ENCODE measurements around the gene ARL17B.
"Not testable (repeated sequence)": the region's sequence is repeated elsewhere in the genome, so short reads cannot be mapped to it uniquely, and the experiment has no call there.

The ARL17B gene

GRCh38 chr17:46361755-46362154 lies at the start of gene ARL17B:
TSS of gene ARL17B (minus strand) at chr17:46361766. CDS start at chr17:46358397, 3,369 bp downstream.
- not testable (repeated sequence) for DNase-seq

- DNase-seq = not testable (repeated sequence)
Measured at GRCh38 chr17:46409864-46410263, 48.3 kb upstream of the ARL17B start.

- DNase-seq = not testable (repeated sequence)
Measured at GRCh38 chr17:46407155-46407554, 45.6 kb upstream of the ARL17B start.

- not testable (repeated sequence) for DNase-seq
Measured at GRCh38 chr17:46401033-46401787, 39.6 kb upstream of the ARL17B start.

- not testable (repeated sequence) for DNase-seq
Measured at GRCh38 chr17:46400543-46400942, 39.0 kb upstream of the ARL17B start.

- DNase-seq = not testable (repeated sequence)
Measured at GRCh38 chr17:46399993-46400392, 38.4 kb upstream of the ARL17B start.

- DNase-seq = not testable (repeated sequence)
Measured at GRCh38 chr17:46396292-46396691, 34.7 kb upstream of the ARL17B start.

GRCh38 chr17:46393702-46394101 lies 32.1 kb upstream of the ARL17B start:
- not testable (repeated sequence) for DNase-seq

GRCh38 chr17:46385491-46385890 lies 23.9 kb upstream of the ARL17B start:
- DNase-seq = not testable (repeated sequence)

GRCh38 chr17:46383118-46383517 lies 21.6 kb upstream of the ARL17B start:
- not testable (repeated sequence) for DNase-seq

- DNase-seq = not testable (repeated sequence)
Measured at GRCh38 chr17:46373418-46373817, 11.9 kb upstream of the ARL17B start.

- DNase-seq = not testable (repeated sequence)
Measured at GRCh38 chr17:46372236-46373229, 11.0 kb upstream of the ARL17B start.

GRCh38 chr17:46367520-46367919 lies 6.0 kb upstream of the ARL17B start:
- not testable (repeated sequence) for DNase-seq

- not testable (repeated sequence) for DNase-seq
Measured at GRCh38 chr17:46361145-46361735, 326 bp downstream of the ARL17B start.

GRCh38 chr17:46353856-46354255 lies 7.7 kb downstream of the ARL17B start:
- DNase-seq = not testable (repeated sequence)

GRCh38 chr17:46349060-46349459 lies 12.5 kb downstream of the ARL17B start:
- DNase-seq = not testable (repeated sequence)

- not testable (repeated sequence) for DNase-seq
Measured at GRCh38 chr17:46348345-46348744, 13.2 kb downstream of the ARL17B start.

- not testable (repeated sequence) for DNase-seq
Measured at GRCh38 chr17:46342131-46342530, 19.4 kb downstream of the ARL17B start.

GRCh38 chr17:46341220-46341619 lies 20.3 kb downstream of the ARL17B start:
- not testable (repeated sequence) for DNase-seq

- DNase-seq = not testable (repeated sequence)
Measured at GRCh38 chr17:46294831-46295230, 66.7 kb downstream of the ARL17B start, which contains the start of gene LRRC37A. TSS of gene LRRC37A (plus strand) at chr17:46295131. CDS start at chr17:46295134, 3 bp downstream.

GRCh38 chr17:46291618-46292017 lies 69.9 kb downstream of the ARL17B start:
- not testable (repeated sequence) for DNase-seq

GRCh38 chr17:46290906-46291546 lies 70.5 kb downstream of the ARL17B start:
- not testable (repeated sequence) for DNase-seq
